Spleen (tissue), 7 donors: ENCODE results near the gene SLC44A4.

Experiments used
- POLR2A ChIP-seq, 3 donors: fragments of 450-650 bp; IDR thresholded peaks; one replicate each; pipeline ENCODE4 v1.5.1; 2017; ENCODE audit warnings: antibody characterized with exemption in 3 of 3, mild to moderate bottlenecking in 1 of 3
- POLR2AphosphoS5 ChIP-seq, 3 donors: sonication (generic); formaldehyde crosslinking; IDR thresholded peaks; one replicate each; pipeline ENCODE4 v1.5.1; 2017; ENCODE audit warnings: antibody characterized with exemption in 3 of 3
- TF ChIP-seq, protein P1 (sequence below), 11 experiments: fragments of 200-600 bp in 7 of 11; fragments of 450-650 bp in 4 of 11; sonication (generic) in 4 of 11; IDR thresholded peaks in 8 of 11; conservative IDR thresholded peaks in 3 of 11; 1 replicate in 7 of 11; 2 replicates in 4 of 11; pipeline versions ENCODE4 v1.4.0 to v1.8.0; 2016 to 2021; ENCODE audit warnings: antibody characterized with exemption in 11 of 11, inconsistent platforms in 4 of 11, mild to moderate bottlenecking in 1 of 11
- donor health status: DM: no; HTN: no; CAD: no; lungs with moderate emphysema.
- donor health status: DM: no; HTN: no; CAD: no.
- donor health status: DM: no; HTN: no; CAD: no.

- TF ChIP-seq, protein P1, sequence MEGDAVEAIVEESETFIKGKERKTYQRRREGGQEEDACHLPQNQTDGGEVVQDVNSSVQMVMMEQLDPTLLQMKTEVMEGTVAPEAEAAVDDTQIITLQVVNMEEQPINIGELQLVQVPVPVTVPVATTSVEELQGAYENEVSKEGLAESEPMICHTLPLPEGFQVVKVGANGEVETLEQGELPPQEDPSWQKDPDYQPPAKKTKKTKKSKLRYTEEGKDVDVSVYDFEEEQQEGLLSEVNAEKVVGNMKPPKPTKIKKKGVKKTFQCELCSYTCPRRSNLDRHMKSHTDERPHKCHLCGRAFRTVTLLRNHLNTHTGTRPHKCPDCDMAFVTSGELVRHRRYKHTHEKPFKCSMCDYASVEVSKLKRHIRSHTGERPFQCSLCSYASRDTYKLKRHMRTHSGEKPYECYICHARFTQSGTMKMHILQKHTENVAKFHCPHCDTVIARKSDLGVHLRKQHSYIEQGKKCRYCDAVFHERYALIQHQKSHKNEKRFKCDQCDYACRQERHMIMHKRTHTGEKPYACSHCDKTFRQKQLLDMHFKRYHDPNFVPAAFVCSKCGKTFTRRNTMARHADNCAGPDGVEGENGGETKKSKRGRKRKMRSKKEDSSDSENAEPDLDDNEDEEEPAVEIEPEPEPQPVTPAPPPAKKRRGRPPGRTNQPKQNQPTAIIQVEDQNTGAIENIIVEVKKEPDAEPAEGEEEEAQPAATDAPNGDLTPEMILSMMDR (IDR thresholded peaks at IDR 0.05 in 8 of 11, conservative IDR thresholded peaks at IDR 0.05 in 3 of 11): no peak
- TF ChIP-seq POLR2AphosphoS5 (IDR thresholded peaks at IDR 0.05) (no peak), POLR2A (IDR thresholded peaks at IDR 0.05) (no peak)
These were observed 27.9 kb downstream of the SLC44A4 start for GRCh38 chr6:31850765-31851484.
